Thymus (tissue), 11 donors: Measurements from ENCODE around the gene CLCN3. TPM values are rescaled to one million over a fixed set of nuclear protein-coding genes. Genes with fewer than 3 reads are reported as not detected.
A peak's percentile ranks its signal among the peaks of the same experiment; 100 is the strongest.
"Not testable (repeated sequence)": the region's sequence is repeated elsewhere in the genome, so short reads cannot be mapped to it uniquely, and the experiment has no call there.

Experiments used
- DNase-seq, 9 donors: peaks; one replicate each; pipeline ENCODE4 v3.0.0-alpha.2; 2013; ENCODE audit warnings: low spot score in 9 of 9, low read depth in 6 of 9, missing footprints in 1 of 9
- H3K27ac ChIP-seq, 2 donors: one replicate each; pipeline ENCODE4 v1.5.1; 2013; ENCODE audit warnings: control low read depth in 1 of 2, low read depth in 1 of 2, low read length in 1 of 2, mild to moderate bottlenecking in 1 of 2, moderate library complexity in 1 of 2
- H3K27me3 ChIP-seq, 2 donors: one replicate each; pipeline ENCODE4 v1.5.1; 2013; ENCODE audit warnings: low read length in 1 of 2; ENCODE audit not compliant: control insufficient read depth in 2 of 2, insufficient read depth in 1 of 2
- H3K36me3 ChIP-seq, 2 donors: one replicate each; pipeline ENCODE4 v1.5.1; 2013; ENCODE audit warnings: low read length in 1 of 2, mild to moderate bottlenecking in 1 of 2, moderate library complexity in 1 of 2; ENCODE audit not compliant: control insufficient read depth in 2 of 2, insufficient read depth in 2 of 2
- H3K4me1 ChIP-seq, 2 donors: one replicate each; pipeline ENCODE4 v1.5.1; 2013; ENCODE audit warnings: low read length in 2 of 2; ENCODE audit not compliant: control insufficient read depth in 2 of 2, insufficient read depth in 2 of 2
- H3K4me3 ChIP-seq, 2 donors: one replicate each; pipeline ENCODE4 v1.5.1; 2013; ENCODE audit warnings: low read length in 2 of 2, control low read depth in 1 of 2, mild to moderate bottlenecking in 1 of 2
- H3K9me3 ChIP-seq, 2 donors: one replicate each; pipeline ENCODE4 v1.5.1; 2013; ENCODE audit warnings: low read length in 1 of 2, mild to moderate bottlenecking in 1 of 2; ENCODE audit not compliant: control insufficient read depth in 2 of 2, insufficient read depth in 1 of 2
- WGBS: extraction: QIAGEN DNeasy Blood & Tissue Kit; methylation state at CpG from one replicate; pipeline ENCODE4 v1.1.7; 2013; 5-methylcytosine and 5-hydroxymethylcytosine counted together
- polyA plus RNA-seq: library from polyadenylated mRNA; stranded (reverse); fragments of 200-250 nt; gene quantifications from one replicate; pipeline ENCODE4 v1.2.3, GENCODE V29; 2013
- total RNA-seq: library from RNA; stranded (reverse); fragments of 120-200 nt; gene quantifications from one replicate; pipeline ENCODE4 v1.2.4, GENCODE V29; 2013
- donor health status: healthy.

The CLCN3 gene
- total and polyA plus RNA-seq, 2 donors = 11.6 to 18.6 TPM

DNA sequence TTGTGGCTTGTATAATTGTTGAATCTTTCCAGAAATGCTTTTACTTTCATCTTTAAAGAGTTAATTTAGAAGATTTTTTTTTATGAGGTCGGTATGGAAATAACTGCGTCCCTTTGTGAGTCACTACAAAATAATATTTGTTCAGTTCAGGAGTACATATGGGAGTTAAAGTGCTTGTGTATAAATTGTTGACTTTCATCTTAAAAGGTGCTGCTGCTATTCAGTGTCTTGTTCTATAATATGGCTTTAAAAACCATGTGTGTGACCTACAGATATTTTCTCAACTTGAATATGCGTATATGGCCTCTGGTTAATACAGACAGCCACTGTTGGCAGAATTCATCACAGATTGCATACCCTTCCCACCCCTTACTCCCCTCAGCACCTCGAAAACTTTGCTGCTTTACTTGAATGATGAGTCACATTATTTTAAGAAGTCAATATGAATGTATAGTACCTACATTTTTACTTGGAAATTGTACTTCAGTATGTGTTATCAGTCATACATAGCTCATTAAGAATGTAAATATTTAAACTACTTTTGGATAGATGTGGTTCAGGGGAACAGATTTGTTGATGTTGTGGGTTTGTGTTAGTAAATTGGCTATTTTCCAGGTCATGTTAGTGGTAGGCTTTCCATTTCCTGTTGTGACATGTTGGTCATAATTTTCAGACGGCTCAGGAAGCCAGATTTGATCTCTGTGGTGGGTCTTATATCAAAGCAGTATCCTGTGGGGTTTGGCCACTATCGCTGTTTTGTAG, 1.5 kb downstream of the CLCN3 start:
- no peaks in the 10 kb centered on the region for H3K27me3 ChIP-seq
- H3K9me3 ChIP-seq = no peaks in the 10 kb centered on the region
- H3K4me3 ChIP-seq = peak overlapping the region; percentile 71 to 86
- peaks cover 2% of the 10 kb centered on the region in 2 donors for H3K4me1 ChIP-seq
- DNase-seq = peak in 1 of 9 donors; percentile 39
- no peaks in the 10 kb centered on the region for H3K36me3 ChIP-seq
- WGBS = 13% methylated on average over 6 of the region's 6 CpGs
- H3K27ac ChIP-seq = peak overlapping the region in 1 of 2 donors; percentile 29

DNA sequence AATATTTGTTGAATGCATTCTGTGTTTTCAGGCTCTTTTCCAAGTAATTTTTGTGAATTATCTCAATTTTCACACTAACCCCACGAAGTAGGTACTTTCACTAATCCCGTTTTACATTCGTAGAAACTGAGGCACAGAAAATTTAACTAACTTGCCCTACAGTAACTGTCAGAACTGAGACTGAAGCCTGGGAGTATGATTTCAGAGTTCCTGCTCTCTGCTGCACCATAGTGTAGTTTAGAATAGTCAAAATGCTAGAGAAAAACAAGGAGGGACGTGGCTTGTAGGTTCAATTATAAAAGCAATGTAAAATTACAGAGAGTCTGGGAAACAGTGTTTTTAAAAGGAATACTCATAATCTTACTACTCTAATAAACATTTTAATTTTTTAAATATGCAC, 2.2 kb downstream of the CLCN3 start:
- Histone ChIP-seq H3K4me3 (no peak overlapping the region), H3K9me3 (no peaks in the 10 kb centered on the region), H3K4me1 (peaks cover 2% of the 10 kb centered on the region in 2 donors), H3K27ac (no peak overlapping the region), H3K36me3 (no peaks in the 10 kb centered on the region), H3K27me3 (no peaks in the 10 kb centered on the region)
- no peak for DNase-seq
- WGBS = 57% methylated on average over 4 of the region's 4 CpGs

DNA sequence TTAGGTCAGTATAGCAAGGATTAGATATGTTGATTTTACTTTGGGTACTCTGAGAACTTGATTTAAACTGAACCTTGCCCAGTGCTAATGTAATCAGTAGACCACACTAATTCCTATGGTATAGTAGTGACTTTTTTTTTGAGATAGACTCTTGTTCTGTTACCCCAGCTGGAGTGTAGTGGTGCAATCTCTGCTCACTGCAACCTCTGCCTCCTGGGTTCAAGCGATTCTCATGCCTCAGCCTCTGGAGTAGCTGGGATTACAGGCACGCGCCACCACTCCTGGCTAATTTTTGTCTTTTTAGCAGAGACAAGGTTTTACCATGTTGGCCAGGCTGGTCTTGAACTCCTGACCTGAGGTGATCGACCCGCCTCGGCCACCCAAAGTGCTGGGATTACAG, 3.6 kb downstream of the CLCN3 start:
- 90% methylated on average over 6 of the region's 6 CpGs for WGBS
- H3K9me3 ChIP-seq, DNase-seq, H3K27ac ChIP-seq, H3K4me1 ChIP-seq, H3K4me3 ChIP-seq, H3K27me3 ChIP-seq, H3K36me3 ChIP-seq: not testable (repeated sequence)

DNA sequence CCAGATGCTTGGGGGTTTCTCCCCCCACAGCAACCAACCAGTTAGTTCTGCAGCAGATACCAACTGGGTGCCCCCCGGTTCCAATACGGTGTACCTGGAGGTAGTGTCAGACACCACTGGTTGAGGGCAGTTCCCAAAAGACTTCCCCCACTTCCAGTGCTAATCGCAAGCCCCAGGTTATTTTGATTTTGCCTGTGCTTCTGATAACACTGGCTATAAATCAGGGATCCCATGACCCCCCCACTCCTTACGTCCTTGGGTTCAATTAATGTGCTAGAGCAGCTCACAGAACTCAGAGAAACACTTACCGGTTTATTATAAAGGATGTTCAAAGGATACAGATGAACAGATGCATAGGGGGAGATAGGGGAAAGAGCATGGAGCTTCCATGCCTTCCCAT, 5.5 kb downstream of the CLCN3 start:
- Histone ChIP-seq H3K4me1 (peaks cover 0 to 2% of the 10 kb centered on the region in 2 donors), H3K36me3 (no peaks in the 10 kb centered on the region), H3K9me3 (no peaks in the 10 kb centered on the region), H3K4me3 (no peak overlapping the region), H3K27ac (no peak overlapping the region), H3K27me3 (no peaks in the 10 kb centered on the region)
- DNase-seq = no peak
- WGBS = 98% methylated on average over 5 of the region's 5 CpGs

DNA sequence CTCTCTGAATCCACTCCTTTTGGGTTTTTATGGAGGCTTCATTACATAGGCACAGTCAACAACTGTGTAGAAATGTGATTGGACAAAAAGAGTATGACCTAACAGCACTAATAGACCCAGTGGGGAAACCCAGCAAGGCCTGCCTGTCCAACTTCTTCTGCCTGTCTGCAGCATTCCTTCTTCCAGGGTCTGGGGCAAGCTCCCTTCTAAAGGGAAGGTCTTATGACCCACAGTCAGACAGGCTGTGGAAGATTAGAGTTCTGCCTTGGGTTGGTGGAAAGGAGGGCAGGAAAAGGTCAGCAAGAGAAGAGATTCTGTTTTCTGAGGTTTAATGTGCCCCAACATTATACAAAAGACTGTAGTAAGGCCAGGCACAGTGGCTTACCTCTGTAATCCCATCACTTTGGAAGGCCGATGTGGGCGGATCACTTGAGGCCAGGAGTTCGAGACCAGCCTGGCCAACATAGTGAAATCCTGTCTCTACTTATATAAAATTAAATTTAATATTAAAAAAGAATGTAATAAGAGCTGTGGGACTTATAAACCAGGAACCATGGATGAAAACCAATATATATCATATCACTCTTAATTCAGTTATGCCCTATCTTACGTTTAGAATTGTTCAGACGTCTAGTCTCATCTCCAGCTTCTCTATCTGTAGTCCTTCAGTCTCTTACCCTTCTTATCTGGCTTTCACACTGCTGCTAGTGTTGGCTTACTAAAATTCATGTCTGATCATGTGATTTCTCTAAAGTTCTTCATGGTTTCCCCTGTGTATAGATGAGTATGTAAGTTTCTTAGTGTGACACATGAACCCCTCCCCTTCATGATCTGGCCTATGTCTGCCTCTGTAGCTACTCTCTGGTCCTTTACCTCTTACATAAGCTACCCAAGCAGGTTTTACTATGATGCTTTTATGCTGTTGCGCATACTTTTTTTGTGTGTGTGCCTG, 6.2 kb downstream of the CLCN3 start:
- Histone ChIP-seq H3K4me1 (peaks cover 0 to 2% of the 10 kb centered on the region in 2 donors), H3K27ac (no peak overlapping the region), H3K9me3 (no peaks in the 10 kb centered on the region), H3K36me3 (no peaks in the 10 kb centered on the region), H3K27me3 (no peaks in the 10 kb centered on the region), H3K4me3 (no peak overlapping the region)
- DNase-seq = no peak
- WGBS = over 99% methylated on average over 6 of the region's 6 CpGs

DNA sequence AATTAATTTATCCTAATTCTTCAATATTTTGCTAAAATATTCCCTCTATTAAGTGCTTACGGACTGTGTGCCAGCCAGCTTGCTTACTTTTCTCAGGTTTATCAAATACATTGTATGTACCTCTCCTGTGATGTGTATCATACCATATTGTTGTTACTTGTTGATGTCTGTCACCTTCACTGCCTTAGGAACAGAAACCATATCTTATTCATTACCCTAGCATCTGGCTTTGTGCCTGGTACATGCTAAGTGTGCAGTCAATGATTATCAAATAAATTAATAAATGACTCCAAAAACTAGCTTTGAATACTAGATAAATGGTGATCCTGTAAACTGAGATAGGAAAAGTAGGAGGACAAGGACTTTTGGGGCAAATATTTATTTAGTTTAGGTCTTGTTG, 6.9 kb downstream of the CLCN3 start:
- Histone ChIP-seq H3K9me3 (no peaks in the 10 kb centered on the region), H3K36me3 (no peaks in the 10 kb centered on the region), H3K27me3 (no peaks in the 10 kb centered on the region), H3K4me1 (no peaks in the 10 kb centered on the region), H3K27ac (no peak overlapping the region), H3K4me3 (no peak overlapping the region)
- WGBS = 99% methylated on average over 1 of the region's 1 CpG
- no peak for DNase-seq

DNA sequence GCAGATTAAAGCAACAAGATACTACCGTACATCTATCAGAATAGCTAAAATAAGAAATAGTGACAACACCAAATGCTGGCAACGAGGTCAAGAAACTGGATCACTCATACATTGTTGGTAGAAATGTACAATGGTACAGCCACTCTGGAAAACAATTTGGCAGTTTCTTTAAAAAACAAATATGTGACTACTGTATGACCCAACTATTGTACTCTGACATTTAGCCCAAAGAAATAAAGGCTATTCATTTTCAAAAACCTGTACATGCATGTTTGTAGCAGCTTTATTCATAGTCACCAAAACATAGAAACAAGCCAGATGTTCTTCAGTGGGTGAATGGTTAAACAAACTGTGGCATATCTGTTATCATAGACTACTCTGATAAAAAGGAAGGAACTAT, 8.2 kb downstream of the CLCN3 start:
- H3K4me3 ChIP-seq = no peak overlapping the region
- no peaks in the 10 kb centered on the region for H3K9me3 ChIP-seq
- no peaks in the 10 kb centered on the region for H3K27me3 ChIP-seq
- no peak overlapping the region for H3K27ac ChIP-seq
- H3K36me3 ChIP-seq = no peaks in the 10 kb centered on the region
- no peaks in the 10 kb centered on the region for H3K4me1 ChIP-seq
- DNase-seq = no peak
- over 99% methylated on average over 2 of the region's 2 CpGs for WGBS

DNA sequence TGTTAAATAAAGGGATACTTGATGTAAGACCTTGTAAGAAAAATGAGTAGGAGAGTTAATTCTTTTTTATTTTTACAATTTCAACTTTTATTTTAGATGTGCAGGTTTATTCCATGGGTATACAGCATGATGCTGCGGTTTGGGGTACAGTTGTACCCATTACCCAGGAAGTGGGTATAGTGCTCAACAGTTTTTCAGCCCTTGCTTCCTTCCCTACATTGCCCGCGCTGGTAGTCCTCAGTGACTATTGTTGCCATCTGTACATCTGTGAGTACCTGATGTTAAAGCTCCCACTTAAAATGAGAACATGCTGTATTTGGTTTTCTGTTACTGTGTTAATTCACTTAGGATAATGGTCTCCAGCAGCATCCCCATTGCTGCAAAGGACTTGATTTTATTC, 9.7 kb downstream of the CLCN3 start:
- H3K36me3 ChIP-seq = no peaks in the 10 kb centered on the region
- no peak overlapping the region for H3K27ac ChIP-seq
- no peaks in the 10 kb centered on the region for H3K9me3 ChIP-seq
- H3K4me1 ChIP-seq = no peaks in the 10 kb centered on the region
- DNase-seq = no peak
- no peak overlapping the region for H3K4me3 ChIP-seq
- 95% methylated on average over 3 of the region's 3 CpGs for WGBS
- no peaks in the 10 kb centered on the region for H3K27me3 ChIP-seq

DNA sequence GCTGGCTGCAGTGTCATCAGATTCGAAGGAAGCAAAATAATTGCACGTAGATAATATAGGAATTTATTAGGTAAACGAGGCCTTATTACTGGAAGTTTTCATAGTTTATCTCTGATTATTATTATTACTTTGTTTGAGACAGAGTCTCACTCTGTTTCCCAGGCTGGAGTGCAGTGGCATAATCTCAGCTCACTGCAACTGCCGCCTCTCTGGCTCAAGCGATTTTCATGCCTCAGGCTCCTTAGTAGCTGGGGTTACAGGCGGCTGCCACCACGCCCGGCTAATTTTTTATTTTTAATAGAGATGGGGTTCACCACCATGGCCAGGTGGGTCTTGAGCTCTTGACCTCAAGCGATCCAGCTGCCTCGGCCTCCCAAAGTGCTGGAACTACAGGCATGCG, 12.5 kb downstream of the CLCN3 start:
- 98% methylated on average over 11 of the region's 11 CpGs for WGBS
- no peak overlapping the region for H3K4me3 ChIP-seq

More for the DNA sequence above, 12.5 kb downstream of the CLCN3 start:
- no peaks in the 10 kb centered on the region for H3K4me1 ChIP-seq
- no peak overlapping the region for H3K27ac ChIP-seq
- H3K27me3 ChIP-seq = no peaks in the 10 kb centered on the region
- H3K9me3 ChIP-seq = no peaks in the 10 kb centered on the region
- DNase-seq = no peak
- H3K36me3 ChIP-seq = peaks cover 0 to 11% of the 10 kb centered on the region in 2 donors
